22Rv1 (cell line): Measurements from ENCODE around the gene MED27.

Experiments used
- CTCF ChIP-seq: fragments of 450-650 bp; IDR thresholded peaks from 2 replicates; pipeline ENCODE4 v1.5.1; 2017; ENCODE audit warnings: mild to moderate bottlenecking
- ZFX ChIP-seq: fragments of 450-650 bp; IDR thresholded peaks from 2 replicates; pipeline ENCODE4 v1.6.1; 2017; ENCODE audit warnings: antibody characterized with exemption, borderline replicate concordance

DNA sequence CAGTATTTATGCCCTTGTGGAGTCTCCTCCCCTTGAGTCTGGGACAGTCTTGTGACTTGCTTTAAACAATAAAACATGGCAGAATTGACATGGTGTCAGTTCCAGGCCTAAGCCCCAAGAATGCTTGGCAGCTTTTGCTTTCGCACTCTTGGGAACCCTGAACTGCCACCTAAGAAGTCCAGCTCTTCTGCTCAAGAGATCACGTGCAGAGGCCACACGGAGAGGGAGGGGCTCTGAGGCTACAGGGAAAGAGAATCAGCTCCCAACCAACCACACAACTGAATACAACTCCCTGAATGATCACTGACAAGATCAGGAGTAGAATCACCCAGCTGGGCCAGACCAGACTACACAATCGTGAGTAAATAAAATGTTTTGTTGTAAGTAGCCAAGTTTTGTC, 97.6 kb downstream of the MED27 start:
- TF ChIP-seq CTCF (no peak), ZFX (no peak)
